Gastrocnemius medialis (tissue), 4 donors: ENCODE results near the gene ARHGEF37. TPM values are rescaled to one million over a fixed set of nuclear protein-coding genes. Genes with fewer than 3 reads are reported as not detected.
A peak's percentile ranks its signal among the peaks of the same experiment; 100 is the strongest.

Experiments used
- ATAC-seq, 2 donors: fragments of 150-250 bp; one replicate each; pipeline ENCODE4 v1.9.1; 2016
- DNase-seq, 2 donors: peaks; one replicate each; pipeline ENCODE4 v3.0.0-alpha.2; 2019
- H3K27ac ChIP-seq, 4 donors: fragments of 200-600 bp; sonication (generic); 1 replicate in 1 of 4; 2 replicates in 3 of 4; pipeline ENCODE4 v1.5.1; 2016 to 2018; ENCODE audit warnings: mild to moderate bottlenecking in 2 of 4, moderate library complexity in 1 of 4
- H3K27me3 ChIP-seq, 3 donors: fragments of 200-600 bp; sonication (generic) in 2 of 3; 1 replicate in 1 of 3; 2 replicates in 2 of 3; pipeline versions ENCODE4 v1.5.1 to v1.6.0; 2016 to 2019; ENCODE audit warnings: mild to moderate bottlenecking in 1 of 3, moderate library complexity in 1 of 3
- H3K36me3 ChIP-seq, 2 donors: fragments of 200-600 bp; sonication (generic) in 1 of 2; one replicate each; pipeline ENCODE4 v1.5.1; 2017 to 2018
- H3K4me1 ChIP-seq, 2 donors: fragments of 200-600 bp; sonication (generic) in 1 of 2; one replicate each; pipeline ENCODE4 v1.5.1; 2016 to 2017; ENCODE audit warnings: mild to moderate bottlenecking in 2 of 2
- H3K4me3 ChIP-seq, 4 donors: fragments of 200-600 bp; sonication (generic) in 3 of 4; 1 replicate in 1 of 4; 2 replicates in 3 of 4; pipeline ENCODE4 v1.5.1; 2016 to 2019; ENCODE audit warnings: mild to moderate bottlenecking in 2 of 4
- H3K9me3 ChIP-seq, 3 donors: fragments of 200-600 bp; sonication (generic) in 2 of 3; 1 replicate in 1 of 3; 2 replicates in 2 of 3; pipeline ENCODE4 v1.5.1; 2016 to 2019
- POLR2A ChIP-seq, 2 donors: fragments of 450-650 bp; IDR thresholded peaks; one replicate each; pipeline ENCODE4 v1.6.1; 2017; ENCODE audit warnings: antibody characterized with exemption in 2 of 2, mild to moderate bottlenecking in 2 of 2, moderate library complexity in 2 of 2
- in situ Hi-C, 4 donors: fragments of 200-750 bp; cut with MboI; loops; one replicate each; pipeline versions ENCODE4 v1.15.0 to v1.8.0; 2017; ENCODE audit warnings: low sequenced_read_pairs in 4 of 4
- intact Hi-C: fragments of 100-400 bp; cut with DNase I; formaldehyde crosslinking; loops from one replicate; pipeline ENCODE4 v1.15.1; 2023; ENCODE audit warnings: low total_unique reads
- total RNA-seq, 4 donors: library from RNA; depleted of rRNA; stranded (reverse); fragments of >200 nt; gene quantifications; one replicate each; pipeline versions ENCODE4 v1.1.0 to v1.2.3, GENCODE V29; 2016
- TF ChIP-seq, protein P1 (sequence below), 5 experiments: fragments of 450-650 bp in 3 of 5; fragments of 200-600 bp in 2 of 5; sonication (generic) in 2 of 5; IDR thresholded peaks in 4 of 5; conservative IDR thresholded peaks in 1 of 5; 1 replicate in 4 of 5; 2 replicates in 1 of 5; pipeline ENCODE4 v1.5.1; 2016 to 2019; ENCODE audit warnings: antibody characterized with exemption in 5 of 5, mild to moderate bottlenecking in 3 of 5, moderate library complexity in 3 of 5

The ARHGEF37 gene
- total RNA-seq, 4 donors from 2014 or later = 9.5 to 28.6 (median 21.0) TPM

DNA sequence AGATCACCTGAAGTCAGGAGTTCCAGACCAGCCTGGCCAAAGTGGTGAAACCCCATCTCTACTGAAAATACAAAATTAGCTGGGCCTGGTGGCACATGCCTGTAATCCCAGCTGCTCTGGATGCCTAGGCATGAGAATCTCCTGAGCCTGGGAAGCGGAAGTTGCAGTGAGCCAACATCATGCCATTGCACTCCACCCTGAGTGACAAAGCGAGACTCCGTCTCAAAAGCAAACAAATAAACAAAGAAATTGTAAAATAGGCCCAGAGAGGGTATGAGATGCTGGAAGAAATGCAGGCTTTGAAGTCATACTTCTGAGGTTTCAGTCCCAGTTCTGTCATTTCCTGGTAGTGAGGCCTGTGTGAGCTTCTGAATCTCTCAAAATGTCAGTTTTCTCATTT, 5.3 kb upstream of the ARHGEF37 start:
- no peak for ATAC-seq
- TF ChIP-seq, protein P1, sequence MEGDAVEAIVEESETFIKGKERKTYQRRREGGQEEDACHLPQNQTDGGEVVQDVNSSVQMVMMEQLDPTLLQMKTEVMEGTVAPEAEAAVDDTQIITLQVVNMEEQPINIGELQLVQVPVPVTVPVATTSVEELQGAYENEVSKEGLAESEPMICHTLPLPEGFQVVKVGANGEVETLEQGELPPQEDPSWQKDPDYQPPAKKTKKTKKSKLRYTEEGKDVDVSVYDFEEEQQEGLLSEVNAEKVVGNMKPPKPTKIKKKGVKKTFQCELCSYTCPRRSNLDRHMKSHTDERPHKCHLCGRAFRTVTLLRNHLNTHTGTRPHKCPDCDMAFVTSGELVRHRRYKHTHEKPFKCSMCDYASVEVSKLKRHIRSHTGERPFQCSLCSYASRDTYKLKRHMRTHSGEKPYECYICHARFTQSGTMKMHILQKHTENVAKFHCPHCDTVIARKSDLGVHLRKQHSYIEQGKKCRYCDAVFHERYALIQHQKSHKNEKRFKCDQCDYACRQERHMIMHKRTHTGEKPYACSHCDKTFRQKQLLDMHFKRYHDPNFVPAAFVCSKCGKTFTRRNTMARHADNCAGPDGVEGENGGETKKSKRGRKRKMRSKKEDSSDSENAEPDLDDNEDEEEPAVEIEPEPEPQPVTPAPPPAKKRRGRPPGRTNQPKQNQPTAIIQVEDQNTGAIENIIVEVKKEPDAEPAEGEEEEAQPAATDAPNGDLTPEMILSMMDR (IDR thresholded peaks at IDR 0.05 in 4 of 5, conservative IDR thresholded peaks at IDR 0.05 in 1 of 5) = no peak
- TF ChIP-seq POLR2A (IDR thresholded peaks at IDR 0.05) = no peak
- Histone ChIP-seq H3K9me3 (no peaks in the 10 kb centered on the region), H3K4me3 (no peak overlapping the region), H3K4me1 (peaks cover 0 to 8% of the 10 kb centered on the region in 2 donors), H3K27me3 (no peaks in the 10 kb centered on the region), H3K36me3 (no peaks in the 10 kb centered on the region), H3K27ac (no peak overlapping the region)
- no peak for DNase-seq
- in situ Hi-C loops = loop anchor here in 1 of 4 donors (25.0 kb wide), 1 partner anchor 414 kb away; no protein-coding TSS in a partner anchor
- intact Hi-C loops = no loop called here

DNA sequence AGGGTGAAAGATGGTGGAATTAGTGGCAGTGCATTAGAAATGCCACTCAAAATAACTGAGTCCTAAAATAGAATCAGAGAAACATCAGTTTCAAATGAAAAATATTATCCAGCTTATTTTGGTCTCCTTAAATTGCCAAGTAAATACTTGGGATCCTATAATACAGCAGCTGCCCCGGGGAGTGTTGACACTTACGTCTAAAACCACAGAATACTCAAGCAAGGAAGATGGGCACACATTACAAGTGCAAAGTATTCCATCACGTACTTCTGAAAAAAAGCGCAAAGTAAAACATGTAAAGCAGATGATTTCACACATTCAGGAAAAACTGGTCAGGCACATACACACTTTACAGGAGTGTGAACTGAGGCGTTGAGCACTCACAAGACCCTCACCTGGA, 2.4 kb upstream of the ARHGEF37 start:
- ATAC-seq = no peak
- Histone ChIP-seq H3K36me3 (no peaks in the 10 kb centered on the region), H3K9me3 (no peaks in the 10 kb centered on the region), H3K27me3 (no peaks in the 10 kb centered on the region), H3K4me1 (peaks cover 13 to 26% of the 10 kb centered on the region in 2 donors), H3K4me3 (no peak overlapping the region), H3K27ac (no peak overlapping the region)
- DNase-seq = no peak
- no peak for TF ChIP-seq POLR2A (IDR thresholded peaks at IDR 0.05)
- TF ChIP-seq, protein P1 (IDR thresholded peaks at IDR 0.05 in 4 of 5, conservative IDR thresholded peaks at IDR 0.05 in 1 of 5) = no peak
- intact Hi-C loops (no loop called here), in situ Hi-C loops (loop anchor here in 1 of 4 donors (25.0 kb wide), 1 partner anchor 417 kb away; no protein-coding TSS in a partner anchor)

- DNase-seq (no peak), ATAC-seq (peak; percentile 17 to 45)
- Histone ChIP-seq H3K4me3 (peak overlapping the region; percentile 65 to 75 (median 69)), H3K4me1 (peaks cover 15 to 35% of the 10 kb centered on the region in 2 donors), H3K27me3 (no peaks in the 10 kb centered on the region), H3K36me3 (no peaks in the 10 kb centered on the region), H3K9me3 (no peaks in the 10 kb centered on the region), H3K27ac (peak overlapping the region; percentile 78 to 89 (median 80))
- TF ChIP-seq, protein P1 (IDR thresholded peaks at IDR 0.05 in 4 of 5, conservative IDR thresholded peaks at IDR 0.05 in 1 of 5) = no peak
- no peak for TF ChIP-seq POLR2A (IDR thresholded peaks at IDR 0.05)
- in situ Hi-C loops (loop anchor here in 1 of 4 donors (25.0 kb wide), 1 partner anchor 418 kb away; no protein-coding TSS in a partner anchor), intact Hi-C loops (no loop called here)
Measured at GRCh38 chr5:149580808-149581191, 498 bp upstream of the ARHGEF37 start.

DNA sequence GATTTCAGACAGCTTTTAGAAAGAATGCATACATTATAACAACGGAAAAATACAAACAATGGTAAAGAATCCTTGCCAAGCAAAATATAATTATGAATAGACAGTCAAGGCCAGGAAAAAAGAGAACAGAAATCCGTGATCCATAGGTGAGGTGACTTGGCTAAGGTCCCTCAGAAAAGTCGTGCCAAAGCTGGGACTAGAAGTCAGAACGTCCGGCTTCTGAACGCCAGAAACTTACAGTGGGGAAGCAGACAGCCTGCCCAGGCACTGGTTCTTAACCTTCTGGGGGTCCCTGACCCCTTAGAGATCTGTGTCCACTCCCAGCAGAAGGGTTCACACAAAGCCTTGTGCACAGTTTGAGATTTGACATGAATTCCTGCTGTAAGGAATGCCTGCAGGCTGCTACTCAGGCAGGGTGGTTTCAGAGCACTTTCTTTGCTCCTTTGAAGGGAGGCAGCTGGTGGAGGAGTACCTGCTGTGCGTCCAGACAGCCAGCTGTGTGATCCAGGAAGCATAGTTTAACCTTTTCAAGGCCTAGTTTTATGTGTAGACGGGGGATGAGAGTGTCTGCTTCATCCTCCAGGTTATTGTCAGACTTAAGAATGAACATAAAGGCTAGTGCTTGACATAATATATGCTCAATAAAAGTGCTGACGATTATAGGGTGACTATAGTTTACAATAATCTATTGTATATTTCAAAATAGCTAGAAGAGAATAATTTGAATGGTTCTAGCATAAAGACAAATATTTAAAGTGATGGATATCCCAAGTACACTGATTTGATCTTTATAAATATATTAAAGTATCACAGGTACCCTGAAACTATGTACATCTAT, 852 bp downstream of the ARHGEF37 start:
- DNase-seq (no peak), ATAC-seq (peak; percentile 31 to 40)
- no peak for TF ChIP-seq POLR2A (IDR thresholded peaks at IDR 0.05)
- TF ChIP-seq, protein P1 (IDR thresholded peaks at IDR 0.05 in 4 of 5, conservative IDR thresholded peaks at IDR 0.05 in 1 of 5) = no peak
- in situ Hi-C loops = loop anchor here in 1 of 4 donors (25.0 kb wide), 1 partner anchor 420 kb away; no protein-coding TSS in a partner anchor
- peak overlapping the region; percentile 78 to 89 (median 80) for H3K27ac ChIP-seq
- H3K4me3 ChIP-seq = peak overlapping the region; percentile 65 to 75 (median 69)
- H3K36me3 ChIP-seq = no peaks in the 10 kb centered on the region
- intact Hi-C loops = no loop called here
- H3K9me3 ChIP-seq = no peaks in the 10 kb centered on the region
- H3K4me1 ChIP-seq = peaks cover 15 to 40% of the 10 kb centered on the region in 2 donors
- no peaks in the 10 kb centered on the region for H3K27me3 ChIP-seq
